Ureter (tissue), 1 donor: ENCODE data around the gene TAF11L13. TPM values are rescaled to one million over a fixed set of nuclear protein-coding genes. Genes with fewer than 3 reads are reported as not detected.

Experiments used
- DNase-seq: peaks from one replicate; pipeline ENCODE4 v3.0.0-alpha.2; 2020; ENCODE audit warnings: low spot score
- total RNA-seq: library from RNA; stranded (reverse); gene quantifications from one replicate; pipeline ENCODE4 v1.2.4, GENCODE V29; 2023
- donor health status: DM: yes; HTN: yes; CAD: no.

Gene TAF11L13
- total RNA-seq, 1 donor from 2014 or later, result not detected

DNA sequence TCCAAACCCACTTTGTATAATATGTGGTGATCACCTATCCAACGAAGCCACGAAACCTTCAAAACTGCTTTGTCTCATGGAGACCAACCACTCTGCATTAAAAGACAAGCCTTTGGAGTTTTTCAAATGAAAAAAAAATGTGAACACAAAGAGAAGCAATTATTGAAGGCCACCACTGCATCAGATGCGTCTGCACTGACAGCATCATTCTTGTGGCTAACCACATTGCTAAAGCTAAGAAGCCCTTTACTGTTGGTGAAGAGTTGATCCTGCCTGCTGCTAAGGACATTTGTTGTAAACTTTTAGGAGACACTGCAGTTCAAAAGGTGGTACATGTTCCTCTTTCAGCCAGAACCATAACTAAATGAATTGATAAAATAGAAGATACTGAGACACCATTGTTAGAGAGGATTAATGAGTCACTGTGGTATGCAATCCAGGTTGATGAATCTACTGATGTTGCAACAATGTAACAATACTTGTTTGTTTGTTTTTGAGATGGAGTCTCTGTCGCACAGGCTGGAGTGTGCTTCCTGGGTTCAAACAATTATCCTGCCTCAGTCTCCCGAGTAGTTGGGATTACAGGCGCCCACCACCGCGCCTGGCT lies 47.8 kb downstream of the TAF11L13 start:
- DNase-seq, result no peak

DNA sequence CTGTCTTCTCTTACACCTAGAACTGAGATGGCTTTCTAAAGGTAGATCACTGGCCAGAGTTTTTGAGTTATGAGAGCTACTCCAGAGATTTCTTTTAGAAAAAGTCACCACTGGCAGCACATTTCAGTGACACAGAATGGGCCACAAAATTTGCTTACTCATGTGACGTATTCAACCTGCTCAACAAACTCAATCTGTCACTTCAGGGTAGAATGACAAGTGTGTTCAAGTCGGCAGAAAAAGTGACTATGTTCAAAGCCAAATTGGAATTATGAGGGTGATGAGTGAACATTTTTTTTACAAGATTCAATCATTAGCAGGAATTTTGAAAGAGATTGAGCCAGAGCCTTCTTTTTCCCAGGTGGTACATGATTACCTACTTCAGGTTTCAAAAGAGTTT lies 48.8 kb downstream of the TAF11L13 start:
- DNase-seq, result no peak

Other genes with a start within 250 kb of the TAF11L13 start
- gene TAF11L2, start 133.9 kb upstream of the TAF11L13 start, total RNA-seq, result not detected
- gene TAF11L3, start 113.7 kb upstream of the TAF11L13 start, total RNA-seq, result not detected
- not detected for gene TAF11L4, start 110.3 kb upstream of the TAF11L13 start, total RNA-seq
- gene TAF11L5, start 106.9 kb upstream of the TAF11L13 start, total RNA-seq, result not detected
- gene TAF11L6, start 103.4 kb upstream of the TAF11L13 start, total RNA-seq, result not detected
- not detected for gene TAF11L7, start 46.3 kb upstream of the TAF11L13 start, total RNA-seq
- gene TAF11L8, start 41.1 kb upstream of the TAF11L13 start, total RNA-seq, result not detected
- gene TAF11L9, start 37.7 kb upstream of the TAF11L13 start, total RNA-seq, result not detected
- not detected for gene TAF11L10, start 34.3 kb upstream of the TAF11L13 start, total RNA-seq
- not detected for gene TAF11L11, start 27.9 kb upstream of the TAF11L13 start, total RNA-seq
- gene TAF11L12, start 21.7 kb upstream of the TAF11L13 start, total RNA-seq, result not detected
- not detected for gene TAF11L14, start 2.4 kb downstream of the TAF11L13 start, total RNA-seq